ENCODE results near the gene TNP1.

The TNP1 gene

DNA sequence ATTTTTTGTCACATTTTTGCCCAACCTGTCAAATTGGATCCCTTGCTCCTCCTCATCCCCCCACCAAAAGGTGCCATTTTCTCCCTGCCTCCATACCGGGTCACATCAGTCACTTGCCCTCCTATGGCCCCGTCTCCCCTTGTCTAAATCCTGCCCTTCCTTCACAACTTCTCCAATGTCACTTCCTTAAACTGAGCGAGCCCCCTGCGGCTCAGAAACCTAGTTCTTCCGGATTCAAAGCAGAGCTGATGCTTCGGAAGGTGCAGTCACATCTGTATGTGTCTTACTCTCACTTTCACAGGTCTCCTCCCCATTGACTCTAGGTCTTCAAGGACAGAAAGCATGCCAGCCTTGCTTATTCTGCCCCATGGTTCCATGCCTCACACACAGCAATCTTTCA is 22.1 kb downstream of the TNP1 start:
- no peak for DNase-seq

DNA sequence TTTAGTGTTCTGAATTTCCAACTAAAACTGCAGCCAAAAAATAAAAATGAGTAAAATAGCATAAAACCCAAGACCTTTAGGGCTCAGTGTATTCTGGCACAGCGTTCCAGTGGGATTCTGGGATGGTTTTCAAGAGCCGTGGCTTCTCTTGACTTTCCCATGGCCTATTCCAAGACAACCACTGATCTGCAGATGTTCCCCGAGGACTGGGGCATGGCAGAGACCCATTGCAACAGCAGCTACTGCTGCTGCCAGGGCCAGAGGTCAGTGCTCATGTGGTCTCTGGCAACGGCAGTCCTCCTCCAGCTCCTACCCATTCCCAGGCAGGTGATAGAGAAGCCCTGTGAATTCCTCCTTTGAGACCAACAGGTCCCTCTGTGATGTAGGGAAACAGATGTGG is 26.8 kb downstream of the TNP1 start:
- DNase-seq: no peak

DNA sequence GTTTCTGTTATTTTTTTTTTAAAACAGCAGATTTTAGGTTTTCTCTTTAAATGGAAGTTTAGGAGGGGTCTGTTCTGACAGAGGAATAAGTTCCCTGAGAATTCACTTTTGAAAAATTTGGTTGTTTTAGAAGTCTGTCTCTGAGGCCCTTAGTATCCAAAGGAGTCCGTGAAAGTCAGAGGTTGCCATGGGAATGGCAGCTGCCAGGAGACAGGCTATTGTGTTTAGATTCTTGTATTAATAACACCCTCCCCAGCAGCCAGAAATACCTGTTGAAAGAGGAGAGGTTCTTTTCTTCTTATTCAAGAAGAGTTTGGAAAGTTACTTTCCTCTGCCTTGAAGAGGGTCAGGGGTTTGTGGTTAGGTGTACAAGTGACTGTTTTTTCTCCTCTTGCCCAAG is 29.5 kb downstream of the TNP1 start:
- peak; percentile 23 for DNase-seq

GRCh38 chr2:216829533-216829932 is 30.3 kb downstream of the TNP1 start:
- peak; percentile 85 for DNase-seq

GRCh38 chr2:216827073-216827720 is 32.7 kb downstream of the TNP1 start:
- DNase-seq: no peak

DNA sequence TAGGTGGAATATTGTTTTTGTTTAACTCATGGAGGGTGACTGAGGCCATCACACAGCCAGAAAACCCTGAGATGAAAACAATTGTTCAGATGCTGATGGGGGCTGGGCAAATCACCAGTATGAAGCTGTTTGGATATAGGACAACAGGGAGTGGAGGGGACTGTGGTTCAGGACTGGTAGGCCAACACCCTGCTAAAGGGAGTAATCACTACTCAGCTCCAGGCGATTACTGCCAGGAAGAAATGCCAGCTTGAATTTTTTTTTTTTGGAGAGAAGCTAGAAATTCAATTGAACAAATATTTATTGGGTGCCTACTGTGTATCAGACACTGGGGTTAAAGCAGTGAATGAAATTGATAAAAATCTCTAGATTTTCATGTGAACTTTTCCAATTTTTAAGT is 37.4 kb downstream of the TNP1 start:
- DNase-seq: no peak

GRCh38 chr2:216820709-216821108 is 39.2 kb downstream of the TNP1 start:
- DNase-seq: no peak

- no peak for DNase-seq
Measured at GRCh38 chr2:216819766-216820165, 40.1 kb downstream of the TNP1 start.

DNA sequence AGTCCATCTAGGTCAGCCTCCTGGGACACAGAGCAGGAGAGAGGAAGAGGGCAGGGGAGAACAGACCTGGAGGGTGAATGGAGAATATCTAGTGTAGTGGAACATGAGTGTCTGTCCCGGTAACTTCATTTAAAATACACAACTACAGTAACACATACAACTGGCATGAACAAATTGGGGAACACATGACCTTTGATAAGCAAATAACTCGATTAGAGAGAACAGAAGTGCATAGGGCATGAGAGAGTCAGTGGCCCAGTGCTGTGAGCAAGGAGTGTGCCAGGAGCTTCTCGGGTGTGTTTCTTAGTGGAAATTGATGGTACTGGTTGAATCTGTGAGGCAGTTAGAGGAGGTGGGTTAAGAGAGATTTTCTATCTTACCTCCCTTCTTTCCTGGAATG is 40.8 kb downstream of the TNP1 start:
- DNase-seq: no peak

DNA sequence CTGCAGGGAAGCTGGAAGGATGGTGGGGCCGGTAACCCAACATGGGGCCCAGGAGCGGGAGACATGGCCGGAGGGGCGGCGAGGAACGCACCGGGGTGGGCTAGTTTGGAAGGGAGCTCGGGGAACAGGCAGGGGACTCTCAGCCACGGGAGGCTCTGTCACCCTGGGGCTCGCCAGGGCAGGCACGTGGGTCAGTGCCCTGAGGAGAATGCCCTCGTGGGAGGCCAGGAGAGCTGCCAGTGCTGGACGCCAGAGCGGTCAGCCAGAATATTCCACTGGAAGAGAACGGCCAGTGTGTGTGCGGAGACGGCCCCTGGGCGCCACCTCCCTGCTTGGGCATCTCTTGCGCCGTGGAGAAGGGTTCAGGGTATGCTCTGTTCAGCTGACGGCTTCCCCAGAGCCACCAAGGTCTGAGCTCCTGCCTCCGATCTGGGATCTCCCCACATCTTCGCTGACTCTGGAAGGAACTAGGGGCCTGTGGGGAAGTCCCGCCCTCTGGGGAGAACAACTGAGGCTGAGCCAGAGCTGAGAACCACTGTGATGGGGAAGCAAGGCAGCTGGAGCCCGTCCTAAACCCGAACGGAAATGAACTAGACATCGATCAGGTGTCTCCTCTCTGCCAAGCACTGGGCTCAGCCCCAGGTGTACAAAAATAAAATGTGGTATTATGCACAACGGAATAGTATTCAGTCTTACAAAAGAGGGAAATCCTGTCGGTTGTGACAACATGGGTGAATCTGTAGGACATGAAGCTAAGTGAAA is 49.3 kb downstream of the TNP1 start:
- DNase-seq: no peak
